SK-N-SH (cell line): ENCODE results near the gene ATXN10. TPM values are rescaled to one million over a fixed set of nuclear protein-coding genes. Genes with fewer than 3 reads are reported as not detected.
A peak's percentile ranks its signal among the peaks of the same experiment; 100 is the strongest.

Experiments used
- CTCF ChIA-PET: fragments of 300-600, 350-600 bp; formaldehyde crosslinking; extraction: SDS; loops from one replicate; lab custom pipeline; 2021; lab: Yijun Ruan, JAX
- POLR2A ChIA-PET: fragments of 350-600 bp; sonication (Branson Sonifier 250); formaldehyde crosslinking; extraction: SDS; loops from one replicate; lab custom pipeline; 2020; ENCODE audit warnings: antibody characterized with exemption, inconsistent platforms; lab: Yijun Ruan, JAX
- DNase-seq: peaks from one replicate; pipeline ENCODE4 v3.0.0; 2012
- H2AFZ ChIP-seq: fragments of 200-600 bp; sonication (generic); 2 replicates; pipeline ENCODE4 v1.8.1; 2016; ENCODE audit warnings: antibody characterized with exemption, mild to moderate bottlenecking, low read depth
- H3F3A ChIP-seq: fragments of 200-600 bp; sonication (generic); replicated peaks from 2 replicates; pipeline ENCODE3; 2016; ENCODE audit warnings: antibody characterized with exemption, mild to moderate bottlenecking; ENCODE audit not compliant: insufficient read depth
- H3K27ac ChIP-seq, 2 experiments: fragments of 200-500 bp in 1 of 2; fragments of 200-600 bp in 1 of 2; sonication (Bioruptor generic) in 1 of 2; sonication (generic), shearing (Covaris generic) in 1 of 2; 2 replicates each; pipeline versions ENCODE4 v1.5.1 to v1.6.1; 2014 to 2016; ENCODE audit warnings: low read depth in 2 of 2, inconsistent platforms in 1 of 2, low read length in 1 of 2, mild to moderate bottlenecking in 1 of 2, mixed read lengths in 1 of 2
- H3K27me3 ChIP-seq: fragments of 200-600 bp; sonication (generic), shearing (Covaris generic); 2 replicates; pipeline ENCODE4 v1.6.1; 2016; ENCODE audit warnings: mixed run types; ENCODE audit not compliant: insufficient read depth
- H3K36me3 ChIP-seq, 2 experiments: fragments of 200-500 bp in 1 of 2; fragments of 200-600 bp in 1 of 2; sonication (Bioruptor generic) in 1 of 2; sonication (generic) in 1 of 2; replicated peaks in 1 of 2; 2 replicates each; pipeline versions ENCODE3 to v1.5.1; 2014 to 2016; ENCODE audit warnings: low read length in 1 of 2, mild to moderate bottlenecking in 1 of 2; ENCODE audit not compliant: insufficient read depth in 2 of 2, control insufficient read depth in 1 of 2
- H3K4me1 ChIP-seq, 2 experiments: fragments of 200-500 bp in 1 of 2; fragments of 200-600 bp in 1 of 2; sonication (Bioruptor generic) in 1 of 2; sonication (generic), shearing (Covaris generic) in 1 of 2; 2 replicates each; pipeline versions ENCODE4 v1.5.1 to v1.6.1; 2014 to 2016; ENCODE audit warnings: low read depth in 1 of 2, low read length in 1 of 2, mixed run types in 1 of 2; ENCODE audit not compliant: insufficient read depth in 2 of 2, control insufficient read depth in 1 of 2
- H3K4me2 ChIP-seq: fragments of 200-600 bp; sonication (generic), shearing (Covaris generic); 2 replicates; pipeline ENCODE4 v1.6.1; 2017; ENCODE audit warnings: mixed run types
- H3K4me3 ChIP-seq, 2 experiments: fragments of 200-500 bp in 1 of 2; fragments of 200-600 bp in 1 of 2; sonication (Bioruptor generic) in 1 of 2; sonication (generic), shearing (Covaris generic) in 1 of 2; 2 replicates each; pipeline versions ENCODE4 v1.5.1 to v1.8.1; 2014 to 2016; ENCODE audit warnings: low read depth in 2 of 2, inconsistent platforms in 1 of 2, low read length in 1 of 2, mild to moderate bottlenecking in 1 of 2, mixed read lengths in 1 of 2, moderate library complexity in 1 of 2
- H3K79me2 ChIP-seq: fragments of 200-600 bp; sonication (generic); 2 replicates; pipeline ENCODE4 v1.8.1; 2017; ENCODE audit warnings: mild to moderate bottlenecking; ENCODE audit not compliant: insufficient read depth
- H3K9ac ChIP-seq: fragments of 200-600 bp; sonication (generic); 2 replicates; pipeline ENCODE4 v1.6.1; 2017; ENCODE audit warnings: mixed run types
- H3K9me2 ChIP-seq: fragments of 200-600 bp; sonication (generic); 2 replicates; pipeline ENCODE4 v1.6.1; 2017; ENCODE audit warnings: mixed run types
- H3K9me3 ChIP-seq: fragments of 200-600 bp; sonication (generic); 2 replicates; pipeline ENCODE4 v1.6.1; 2017; ENCODE audit warnings: mixed run types, mild to moderate bottlenecking, moderate library complexity
- H4K20me1 ChIP-seq: fragments of 200-600 bp; sonication (generic); 2 replicates; pipeline ENCODE4 v1.6.1; 2017; ENCODE audit warnings: mild to moderate bottlenecking, mixed run types; ENCODE audit not compliant: insufficient read depth
- CHD2 ChIP-seq: fragments of 150-350 bp; IDR thresholded peaks from 2 replicates; pipeline ENCODE4 v1.6.1; 2018; ENCODE audit warnings: low read length; ENCODE audit not compliant: partially characterized antibody
- CTCF ChIP-seq: fragments of 200-600 bp; sonication (generic); IDR thresholded peaks from 2 replicates; pipeline ENCODE4 v1.6.1; 2017; ENCODE audit warnings: antibody characterized with exemption, mild to moderate bottlenecking, moderate library complexity
- EP300 ChIP-seq, 2 experiments: IDR thresholded peaks; 2 replicates each; pipeline versions ENCODE4 v1.4.0 to v1.6.1; 2012; ENCODE audit warnings: borderline replicate concordance in 1 of 2, low read depth in 1 of 2, low read length in 1 of 2
- FOXM1 ChIP-seq: IDR thresholded peaks from 2 replicates; pipeline ENCODE4 v1.4.0; 2012; ENCODE audit warnings: low read depth, mild to moderate bottlenecking
- GABPA ChIP-seq: IDR thresholded peaks from 2 replicates; pipeline ENCODE4 v1.4.0; 2012; ENCODE audit warnings: low read depth, mild to moderate bottlenecking
- IRF3 ChIP-seq: fragments of 150-350 bp; IDR thresholded peaks from 2 replicates; pipeline ENCODE4 v1.6.1; 2016; ENCODE audit warnings: mild to moderate bottlenecking, low read depth, low read length
- MAX ChIP-seq: IDR thresholded peaks from 2 replicates; pipeline ENCODE4 v1.4.0; 2012; ENCODE audit warnings: low read depth
- MEF2A ChIP-seq: IDR thresholded peaks from 2 replicates; pipeline ENCODE4 v1.4.0; 2012; ENCODE audit warnings: low read depth, borderline replicate concordance
- MXI1 ChIP-seq: IDR thresholded peaks from 2 replicates; pipeline ENCODE4 v1.6.1; 2012; ENCODE audit warnings: mild to moderate bottlenecking, low read depth, low read length, improper control_type of control experiment
- NRF1 ChIP-seq: IDR thresholded peaks from 2 replicates; pipeline ENCODE4 v1.6.1; 2012; ENCODE audit warnings: low read depth, mild to moderate bottlenecking, low read length
- PBX3 ChIP-seq: IDR thresholded peaks from 2 replicates; pipeline ENCODE4; 2012
- POLR2AphosphoS5 ChIP-seq: IDR thresholded peaks from 2 replicates; pipeline ENCODE4 v1.6.1; 2012; ENCODE audit warnings: low read depth, low read length
- RAD21 ChIP-seq: IDR thresholded peaks from 2 replicates; pipeline ENCODE4 v1.6.1; 2012; ENCODE audit warnings: mild to moderate bottlenecking, low read length
- RCOR1 ChIP-seq: fragments of 150-350 bp; IDR thresholded peaks from 2 replicates; pipeline ENCODE4 v1.6.1; 2017; ENCODE audit warnings: antibody characterized with exemption, low read length
- RFX5 ChIP-seq: IDR thresholded peaks from 2 replicates; pipeline ENCODE4 v1.6.1; 2012; ENCODE audit warnings: mild to moderate bottlenecking, improper control_type of control experiment, low read length
- SMC3 ChIP-seq: IDR thresholded peaks from 2 replicates; pipeline ENCODE4 v1.6.1; 2012; ENCODE audit warnings: low read depth, low read length, improper control_type of control experiment
- TAF1 ChIP-seq: IDR thresholded peaks from 2 replicates; pipeline ENCODE4 v1.6.1; 2012; ENCODE audit warnings: low read depth, mild to moderate bottlenecking, low read length, moderate library complexity, borderline replicate concordance
- USF1 ChIP-seq: IDR thresholded peaks from 2 replicates; pipeline ENCODE4 v1.4.0; 2012; ENCODE audit warnings: low read depth, borderline replicate concordance
- YY1 ChIP-seq: IDR thresholded peaks from 2 replicates; pipeline ENCODE4 v1.4.0; 2012; ENCODE audit warnings: low read depth, mild to moderate bottlenecking
- ZBTB33 ChIP-seq: IDR thresholded peaks from 2 replicates; pipeline ENCODE4 v1.4.0; 2012; ENCODE audit warnings: low read depth, borderline replicate concordance
- WGBS: methylation state at CpG from one replicate; pipeline ENCODE4 v1.1.6; 2017; ENCODE audit warnings: low lambda C conversion rate; 5-methylcytosine and 5-hydroxymethylcytosine counted together
- polyA plus RNA-seq, 3 experiments: library from polyadenylated mRNA; depleted of rRNA; stranded (reverse); fragments of >200 nt; gene quantifications; 2 replicates each; pipeline ENCODE4 v1.2.3, GENCODE V29; 2012

The ATXN10 gene
- polyA plus RNA-seq, 1 of the 3 experiments (the other 2 are of a cell fraction), result 202 TPM

GRCh38 chr22:45708145-45708544, 36.5 kb downstream of the ATXN10 start:
- peaks cover 16 to 17% of the 10 kb centered on the region in 2 experiments; a peak in 3 of 4 replicates for H3K4me1 ChIP-seq
- peaks cover 56 to 73% of the 10 kb centered on the region in 2 experiments for H3K36me3 ChIP-seq
- peaks cover 61% of the 10 kb centered on the region for H4K20me1 ChIP-seq
- H3K9me3 ChIP-seq, result no peaks in the 10 kb centered on the region
- H3K4me3 ChIP-seq, result no peak overlapping the region
- no peak overlapping the region for H3K9ac ChIP-seq
- POLR2A ChIA-PET, result no interaction called here
- H3K27me3 ChIP-seq, result no peaks in the 10 kb centered on the region
- TF ChIP-seq IRF3 (no peak), RCOR1 (no peak), CHD2 (no peak), SMC3 (no peak), EP300 (IDR thresholded peaks at IDR 0.05; ENCODE audit: borderline replicate concordance in 1 of 2, low read depth in 1 of 2, low read length in 1 of 2) (no peak), YY1 (no peak), ZBTB33 (no peak), MEF2A (no peak), MAX (no peak), CTCF (no peak), USF1 (no peak), POLR2AphosphoS5 (no peak), MXI1 (no peak), FOXM1 (no peak), TAF1 (no peak), RFX5 (no peak), NRF1 (no peak), GABPA (no peak), PBX3 (no peak), RAD21 (no peak)
- CTCF ChIA-PET, result no interaction called here
- peaks cover 41% of the 10 kb centered on the region for H3F3A ChIP-seq
- no peak overlapping the region for H3K4me2 ChIP-seq
- WGBS, result 91% methylated on average over 2 of the region's 2 CpGs
- peaks cover 84% of the 10 kb centered on the region for H3K79me2 ChIP-seq
- no peak for DNase-seq
- peak overlapping the region; percentile 83 to 95; a peak in 3 of 4 replicates for H3K27ac ChIP-seq
- no peaks in the 10 kb centered on the region for H3K9me2 ChIP-seq
- no peak overlapping the region for H2AFZ ChIP-seq
